Lung (tissue), 12 donors: ENCODE measurements around the gene SOX18. TPM values are rescaled to one million over a fixed set of nuclear protein-coding genes. Genes with fewer than 3 reads are reported as not detected.

Experiments used
- ATAC-seq: fragments of 200-7000 bp; cut with Tn5 transposase; one replicate; pipeline ENCODE4 v1.9.1; 2020; ENCODE audit warnings: moderate number of reproducible peaks; ENCODE audit not compliant: insufficient read depth, low FRiP score
- DNase-seq, 3 donors: peaks; one replicate each; pipeline ENCODE4 v3.0.0-alpha.2; 2013 to 2017
- H3K27ac ChIP-seq, 2 donors: one replicate each; pipeline ENCODE4 v1.5.1; 2013; ENCODE audit warnings: mild to moderate bottlenecking in 2 of 2, moderate library complexity in 2 of 2, control low read depth in 1 of 2, inconsistent platforms in 1 of 2, low read depth in 1 of 2, low read length in 1 of 2
- H3K27me3 ChIP-seq, 3 donors: one replicate each; pipeline ENCODE4 v1.5.1; 2013; ENCODE audit warnings: low read length in 2 of 3; ENCODE audit not compliant: control insufficient read depth in 3 of 3, insufficient read depth in 3 of 3
- H3K36me3 ChIP-seq, 4 donors: one replicate each; pipeline ENCODE4 v1.5.1; 2013; ENCODE audit warnings: low read length in 4 of 4, mild to moderate bottlenecking in 1 of 4, moderate library complexity in 1 of 4; ENCODE audit not compliant: control insufficient read depth in 4 of 4, insufficient read depth in 4 of 4
- H3K4me1 ChIP-seq, 5 donors: one replicate each; pipeline ENCODE4 v1.5.1; 2013; ENCODE audit warnings: low read length in 5 of 5, mild to moderate bottlenecking in 2 of 5, moderate library complexity in 1 of 5; ENCODE audit not compliant: control insufficient read depth in 5 of 5, insufficient read depth in 5 of 5
- H3K4me3 ChIP-seq: one replicate; pipeline ENCODE4 v1.5.1; 2013; ENCODE audit warnings: mild to moderate bottlenecking, control low read depth, moderate library complexity
- H3K9ac ChIP-seq, 2 donors: one replicate each; pipeline ENCODE4 v1.5.1; 2013; ENCODE audit warnings: low read length in 2 of 2, control low read depth in 1 of 2; ENCODE audit not compliant: insufficient read depth in 1 of 2
- H3K9me3 ChIP-seq, 4 donors: one replicate each; pipeline ENCODE4 v1.5.1; 2013; ENCODE audit warnings: low read length in 3 of 4, mild to moderate bottlenecking in 1 of 4, moderate library complexity in 1 of 4; ENCODE audit not compliant: control insufficient read depth in 4 of 4, insufficient read depth in 3 of 4
- CTCF ChIP-seq: IDR thresholded peaks from 2 replicates; pipeline ENCODE4 v1.5.1; 2012; ENCODE audit warnings: mild to moderate bottlenecking; ENCODE audit errors: control extremely low read depth, extremely low read depth
- WGBS, 2 donors: extraction: QIAGEN DNeasy Blood & Tissue Kit; methylation state at CpG; one replicate each; pipeline ENCODE4 v1.1.7; 2013; 5-methylcytosine and 5-hydroxymethylcytosine counted together
- polyA plus RNA-seq, 2 donors: library from polyadenylated mRNA; stranded (reverse); fragments of 200-250 nt; gene quantifications; one replicate each; pipeline ENCODE4 v1.2.1, GENCODE V29; 2013
- total RNA-seq, 2 donors: library from RNA; depleted of rRNA in 1 of 2; stranded (reverse); fragments of >200 nt in 1 of 2; gene quantifications; one replicate each; pipeline ENCODE4 v1.2.1, GENCODE V29; 2014 to 2021
- donor health status: control.
- donor health status: control.
- donor health status: Bipolar disorder and iron deficiency.
- donor health status: healthy.
- donor health status: DM: yes; HTN: yes; CAD: no.

SOX18 gene
- total and polyA plus RNA-seq, 4 donors = 12.1 to 52.2 (median 29.3) TPM

- ATAC-seq (no peak), DNase-seq (no peak)
- H3K36me3 ChIP-seq = peaks cover 0 to 8% (median 1%) of the 10 kb centered on the region in 4 donors
- peaks cover 0 to 34% (median 8%) of the 10 kb centered on the region in 5 donors for H3K4me1 ChIP-seq
- H3K4me3 ChIP-seq = no peak overlapping the region
- TF ChIP-seq CTCF = no peak
- peaks cover 0 to 3% (median 0%) of the 10 kb centered on the region in 4 donors for H3K9me3 ChIP-seq
- peaks cover 0 to 60% (median 10%) of the 10 kb centered on the region in 3 donors for H3K27me3 ChIP-seq
- peak overlapping the region; percentile 38 to 46 for H3K27ac ChIP-seq
- WGBS, 2 donors = 57 to 78% methylated on average over 11 of the region's 11 CpGs
- H3K9ac ChIP-seq = no peak overlapping the region
Measured at GRCh38 chr20:64045346-64046011, 4.0 kb downstream of the SOX18 start.

DNA sequence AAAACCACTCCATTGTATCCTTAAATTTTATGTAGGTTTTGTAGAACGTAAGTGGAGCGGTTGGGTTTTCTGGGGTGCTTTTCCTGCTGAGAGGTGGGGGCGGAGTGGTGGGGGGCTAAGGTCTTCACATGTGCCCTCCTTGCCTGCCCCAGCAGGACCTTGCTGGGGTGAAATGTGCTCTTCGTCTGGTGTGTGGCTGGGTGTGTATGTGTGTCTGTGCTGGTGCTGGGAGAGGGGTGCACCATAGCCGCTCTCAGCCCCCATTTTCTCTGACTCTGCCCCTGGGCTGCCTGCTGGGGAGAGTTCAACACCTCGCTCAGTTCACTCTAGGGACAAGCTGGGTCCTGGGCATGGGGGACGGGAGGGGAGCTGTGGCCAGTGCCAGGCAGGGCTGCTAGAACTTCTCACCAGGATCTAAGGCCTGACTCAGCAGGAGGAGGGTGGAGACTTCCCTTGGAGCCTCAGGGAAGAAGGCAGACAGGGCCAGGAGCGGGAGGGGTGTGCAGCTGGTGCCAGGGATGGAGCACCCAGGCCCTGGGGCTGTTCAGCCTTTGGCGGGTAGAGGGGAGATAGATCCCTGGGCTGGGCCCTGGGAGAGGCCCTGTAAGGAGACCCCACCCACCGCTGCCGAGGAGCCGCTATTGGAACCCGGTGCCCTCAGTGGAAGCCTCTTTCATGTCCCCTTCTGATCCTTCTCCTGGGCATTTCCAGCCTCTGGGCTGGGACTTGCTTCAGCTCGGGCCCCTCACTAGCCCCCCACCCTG is 4.8 kb downstream of the SOX18 start:
- no peak overlapping the region for H3K9ac ChIP-seq
- peaks cover 0 to 8% (median 1%) of the 10 kb centered on the region in 4 donors for H3K36me3 ChIP-seq
- H3K4me1 ChIP-seq = peaks cover 0 to 30% (median 7%) of the 10 kb centered on the region in 5 donors
- TF ChIP-seq CTCF = no peak
- no peak for ATAC-seq
- peaks cover 0 to 3% (median 0%) of the 10 kb centered on the region in 4 donors for H3K9me3 ChIP-seq
- peaks cover 0 to 54% (median 17%) of the 10 kb centered on the region in 3 donors for H3K27me3 ChIP-seq
- 60 to 74% methylated on average over 14 of the region's 14 CpGs for WGBS, 2 donors
- no peak for DNase-seq
- H3K27ac ChIP-seq = peak overlapping the region; percentile 38 to 46
- no peak overlapping the region for H3K4me3 ChIP-seq

GRCh38 chr20:64043768-64044167 is 5.7 kb downstream of the SOX18 start:
- H3K36me3 ChIP-seq = peaks cover 0 to 8% (median 1%) of the 10 kb centered on the region in 4 donors
- DNase-seq = no peak
- WGBS, 2 donors = 81 to 87% methylated on average over 9 of the region's 9 CpGs
- peaks cover 0 to 37% (median 13%) of the 10 kb centered on the region in 5 donors for H3K4me1 ChIP-seq
- no peak overlapping the region for H3K27ac ChIP-seq
- peaks cover 0 to 3% (median 0%) of the 10 kb centered on the region in 4 donors for H3K9me3 ChIP-seq
- no peak overlapping the region for H3K4me3 ChIP-seq
- H3K27me3 ChIP-seq = peaks cover 0 to 54% (median 19%) of the 10 kb centered on the region in 3 donors
- no peak for ATAC-seq
- H3K9ac ChIP-seq = no peak overlapping the region
- TF ChIP-seq CTCF = no peak
